Activated T-helper 1 cell treated with anti-CD3 and anti-CD28 coated beads, Interleukin-12 subunit alpha, Interleukin-12 subunit beta, Interleukin-2, Interleukin-4 antibody, amounts not matched to agents 30 ng/mL and 10 ng/mL and 1 ng/mL, durations not matched to agents 14 hours and 24 hours and 36 hours (primary cell): ENCODE results near the gene NCS1. TPM values are rescaled to one million over a fixed set of nuclear protein-coding genes. Genes with fewer than 3 reads are reported as not detected.

Experiments used
- DNase-seq: peaks from one replicate; pipeline ENCODE4 v3.0.0; 2021; ENCODE audit warnings: low spot score
- H3K27ac Mint-ChIP-seq: one replicate; pipeline ENCODE4 v1.8.0; 2021; ENCODE audit warnings: mild to moderate bottlenecking, mixed read lengths
- H3K27me3 Mint-ChIP-seq: one replicate; pipeline ENCODE4 v1.8.0; 2022; ENCODE audit warnings: mild to moderate bottlenecking, moderate library complexity, mixed read lengths; ENCODE audit not compliant: insufficient read depth
- H3K36me3 Mint-ChIP-seq: one replicate; pipeline ENCODE4 v1.8.0; 2021; ENCODE audit warnings: low read depth, mixed read lengths
- H3K4me1 Mint-ChIP-seq: one replicate; pipeline ENCODE4 v1.8.0; 2021; ENCODE audit warnings: low read depth, mixed read lengths
- H3K4me3 Mint-ChIP-seq: one replicate; pipeline ENCODE4 v1.8.0; 2021; ENCODE audit warnings: mild to moderate bottlenecking, moderate library complexity, mixed read lengths
- H3K9me3 Mint-ChIP-seq: one replicate; pipeline ENCODE4 v1.8.0; 2021; ENCODE audit warnings: mixed read lengths
- intact Hi-C: fragments of 100-400 bp; cut with micrococcal nuclease; formaldehyde crosslinking; loops from one replicate; pipeline ENCODE4 v1.15.1; 2024
- total RNA-seq: library from RNA; stranded (reverse); gene quantifications from 2 replicates; pipeline ENCODE4 v1.2.3, GENCODE V29; 2022

Gene NCS1
- total RNA-seq, 1 donor from 2014 or later = 3.9 TPM

GRCh38 chr9:130206579-130206978 lies 34.4 kb downstream of the NCS1 start:
- DNase-seq = no peak
- H3K9me3 Mint-ChIP-seq = no peaks in the 10 kb centered on the region
- no peaks in the 10 kb centered on the region for H3K4me1 Mint-ChIP-seq
- no peak overlapping the region for H3K27ac Mint-ChIP-seq
- intact Hi-C loops = no loop called here
- no peaks in the 10 kb centered on the region for H3K36me3 Mint-ChIP-seq
- H3K27me3 Mint-ChIP-seq = peaks cover 7% of the 10 kb centered on the region
- no peak overlapping the region for H3K4me3 Mint-ChIP-seq

GRCh38 chr9:130207241-130207992 lies 35.2 kb downstream of the NCS1 start:
- peaks cover 7% of the 10 kb centered on the region for H3K27me3 Mint-ChIP-seq
- no peak overlapping the region for H3K27ac Mint-ChIP-seq
- no peaks in the 10 kb centered on the region for H3K4me1 Mint-ChIP-seq
- DNase-seq = no peak
- no peaks in the 10 kb centered on the region for H3K36me3 Mint-ChIP-seq
- no peak overlapping the region for H3K4me3 Mint-ChIP-seq
- intact Hi-C loops = no loop called here
- H3K9me3 Mint-ChIP-seq = no peaks in the 10 kb centered on the region

- Mint-ChIP-seq H3K36me3 (no peaks in the 10 kb centered on the region), H3K27ac (no peak overlapping the region), H3K27me3 (peaks cover 7% of the 10 kb centered on the region), H3K9me3 (no peaks in the 10 kb centered on the region), H3K4me3 (no peak overlapping the region), H3K4me1 (no peaks in the 10 kb centered on the region)
- no peak for DNase-seq
- intact Hi-C loops = no loop called here
These were observed 36.6 kb downstream of the NCS1 start for GRCh38 chr9:130208600-130209347.

GRCh38 chr9:130209422-130209821 lies 37.2 kb downstream of the NCS1 start:
- intact Hi-C loops = no loop called here
- no peaks in the 10 kb centered on the region for H3K9me3 Mint-ChIP-seq
- no peaks in the 10 kb centered on the region for H3K4me1 Mint-ChIP-seq
- no peak overlapping the region for H3K4me3 Mint-ChIP-seq
- no peak overlapping the region for H3K27ac Mint-ChIP-seq
- H3K27me3 Mint-ChIP-seq = peaks cover 7% of the 10 kb centered on the region
- DNase-seq = no peak
- H3K36me3 Mint-ChIP-seq = no peaks in the 10 kb centered on the region

GRCh38 chr9:130211548-130212226 lies 39.5 kb downstream of the NCS1 start:
- no peaks in the 10 kb centered on the region for H3K9me3 Mint-ChIP-seq
- peaks cover 7% of the 10 kb centered on the region for H3K27me3 Mint-ChIP-seq
- no peak overlapping the region for H3K4me3 Mint-ChIP-seq
- no peak for DNase-seq
- no peaks in the 10 kb centered on the region for H3K4me1 Mint-ChIP-seq
- no peaks in the 10 kb centered on the region for H3K36me3 Mint-ChIP-seq
- H3K27ac Mint-ChIP-seq = no peak overlapping the region
- intact Hi-C loops = no loop called here

- no peaks in the 10 kb centered on the region for H3K4me1 Mint-ChIP-seq
- DNase-seq = no peak
- intact Hi-C loops = no loop called here
- peaks cover 7% of the 10 kb centered on the region for H3K27me3 Mint-ChIP-seq
- H3K36me3 Mint-ChIP-seq = no peaks in the 10 kb centered on the region
- peak overlapping the region; percentile 40 for H3K27ac Mint-ChIP-seq
- no peaks in the 10 kb centered on the region for H3K9me3 Mint-ChIP-seq
- H3K4me3 Mint-ChIP-seq = no peak overlapping the region
These were observed 40.5 kb downstream of the NCS1 start for GRCh38 chr9:130212543-130213297.

- H3K27me3 Mint-ChIP-seq = peaks cover 3% of the 10 kb centered on the region
- H3K9me3 Mint-ChIP-seq = no peaks in the 10 kb centered on the region
- H3K36me3 Mint-ChIP-seq = no peaks in the 10 kb centered on the region
- intact Hi-C loops = no loop called here
- no peak overlapping the region for H3K4me3 Mint-ChIP-seq
- H3K27ac Mint-ChIP-seq = no peak overlapping the region
- no peaks in the 10 kb centered on the region for H3K4me1 Mint-ChIP-seq
- no peak for DNase-seq
These were observed 41.9 kb downstream of the NCS1 start for GRCh38 chr9:130213911-130214761.

GRCh38 chr9:130214776-130215340 lies 42.7 kb downstream of the NCS1 start:
- Mint-ChIP-seq H3K4me1 (no peaks in the 10 kb centered on the region), H3K4me3 (no peak overlapping the region), H3K9me3 (no peaks in the 10 kb centered on the region), H3K27me3 (no peaks in the 10 kb centered on the region), H3K27ac (no peak overlapping the region), H3K36me3 (no peaks in the 10 kb centered on the region)
- intact Hi-C loops = no loop called here
- DNase-seq = no peak

- intact Hi-C loops = no loop called here
- H3K27ac Mint-ChIP-seq = no peak overlapping the region
- no peaks in the 10 kb centered on the region for H3K36me3 Mint-ChIP-seq
- no peak for DNase-seq
- no peak overlapping the region for H3K4me3 Mint-ChIP-seq
- H3K9me3 Mint-ChIP-seq = no peaks in the 10 kb centered on the region
- no peaks in the 10 kb centered on the region for H3K27me3 Mint-ChIP-seq
- no peaks in the 10 kb centered on the region for H3K4me1 Mint-ChIP-seq
These were observed 43.3 kb downstream of the NCS1 start for GRCh38 chr9:130215341-130216119.

GRCh38 chr9:130217838-130218237 lies 45.6 kb downstream of the NCS1 start:
- intact Hi-C loops = no loop called here
- Mint-ChIP-seq H3K27ac (no peak overlapping the region), H3K4me1 (no peaks in the 10 kb centered on the region), H3K9me3 (no peaks in the 10 kb centered on the region), H3K4me3 (no peak overlapping the region), H3K36me3 (no peaks in the 10 kb centered on the region), H3K27me3 (no peaks in the 10 kb centered on the region)
- DNase-seq = no peak

- Mint-ChIP-seq H3K27ac (no peak overlapping the region), H3K9me3 (no peaks in the 10 kb centered on the region), H3K27me3 (no peaks in the 10 kb centered on the region), H3K4me1 (no peaks in the 10 kb centered on the region), H3K36me3 (no peaks in the 10 kb centered on the region), H3K4me3 (no peak overlapping the region)
- intact Hi-C loops = no loop called here
- DNase-seq = no peak
These were observed 47.5 kb downstream of the NCS1 start for GRCh38 chr9:130219661-130220096.
